HG03457 (cell line): ENCODE data around the gene PLEKHS1.
"Not testable (repeated sequence)": the region's sequence is repeated elsewhere in the genome, so short reads cannot be mapped to it uniquely, and the experiment has no call there.

Source experiments
- ATAC-seq: cut with Tn5 transposase; IDR thresholded peaks from one replicate; pipeline ENCODE4 v1.9.1; 2021; ENCODE audit warnings: moderate number of reproducible peaks; ENCODE audit not compliant: unreplicated experiment

Gene PLEKHS1

GRCh38 chr10:113739577-113739976 lies 11.9 kb upstream of the PLEKHS1 start:
- no peak for ATAC-seq

- no peak for ATAC-seq
Measured at GRCh38 chr10:113740850-113741249, 10.6 kb upstream of the PLEKHS1 start.

- no peak for ATAC-seq
Measured at GRCh38 chr10:113742466-113742865, 9.0 kb upstream of the PLEKHS1 start.

DNA sequence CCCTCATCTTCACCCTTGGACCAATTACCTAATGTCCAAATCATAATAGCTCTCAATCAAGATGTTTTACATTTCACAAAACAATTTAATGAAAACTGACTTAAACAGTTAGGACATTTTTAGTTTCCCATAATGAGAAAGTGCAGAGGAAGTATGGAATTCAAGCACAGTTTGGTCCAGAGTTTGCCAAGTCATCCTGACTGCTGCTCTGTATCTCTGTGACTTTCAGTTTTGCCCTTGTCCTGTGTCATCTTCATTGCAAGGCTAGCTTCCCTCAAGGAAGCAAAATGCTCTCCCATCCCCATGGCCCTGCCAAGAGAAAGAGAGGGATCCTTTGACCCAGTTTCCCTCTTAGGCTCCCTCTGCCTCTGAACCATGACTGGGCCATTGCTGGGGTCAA lies 7.9 kb upstream of the PLEKHS1 start:
- ATAC-seq, result no peak

- ATAC-seq, result no peak
Measured at GRCh38 chr10:113745374-113745773, 6.1 kb upstream of the PLEKHS1 start.

- ATAC-seq, result no peak
Measured at GRCh38 chr10:113746217-113746957, 5.1 kb upstream of the PLEKHS1 start.

DNA sequence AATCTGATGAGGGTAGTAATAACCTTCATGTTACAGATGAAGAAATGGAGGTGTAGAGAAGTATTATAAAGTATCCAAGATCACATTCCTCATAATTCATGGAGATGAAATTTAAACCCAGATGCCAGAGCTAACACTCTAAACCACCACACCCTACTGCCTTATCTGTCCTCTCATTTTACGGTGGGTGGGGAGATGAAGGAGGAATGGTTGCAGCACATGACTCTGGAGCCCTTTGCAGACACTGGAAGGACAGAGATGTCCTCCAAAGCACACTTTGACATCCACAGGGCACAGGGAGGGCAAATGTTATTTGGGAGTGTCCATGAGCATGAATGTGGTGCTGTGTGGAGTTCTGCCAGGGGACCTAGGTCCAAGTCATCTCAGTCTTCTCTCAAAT lies 1.1 kb downstream of the PLEKHS1 start:
- ATAC-seq, result no peak

DNA sequence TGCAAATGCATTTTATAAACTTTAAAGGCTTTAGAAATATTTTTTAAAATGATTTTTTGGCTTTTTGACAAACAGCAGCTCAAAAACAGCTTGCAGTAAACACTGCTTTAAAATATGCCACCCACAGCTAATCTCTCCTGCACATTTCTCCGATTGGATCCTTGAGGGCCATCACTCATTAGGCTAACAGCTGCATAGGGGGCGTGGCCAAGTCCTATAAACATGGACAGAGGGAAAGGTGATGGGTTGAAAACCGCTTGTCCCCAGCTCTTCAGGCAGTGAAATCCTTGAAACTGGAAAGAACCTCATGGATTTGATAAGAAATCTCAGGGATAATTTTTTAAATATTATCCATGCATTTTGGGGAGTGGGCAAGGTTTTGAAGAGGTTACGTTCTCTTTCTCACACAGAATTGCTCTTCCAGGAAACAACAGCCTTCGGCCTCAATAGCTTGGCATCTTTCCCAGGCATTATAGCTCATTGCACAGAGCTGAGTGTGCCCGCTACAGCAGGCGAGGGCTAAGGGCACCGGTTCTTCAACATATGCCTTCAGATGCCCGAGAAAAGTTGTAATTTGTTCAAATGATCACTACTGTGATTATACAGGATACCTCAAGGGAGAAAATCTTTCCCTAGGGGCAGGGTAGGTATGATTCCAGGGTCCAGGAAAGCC lies 1.7 kb downstream of the PLEKHS1 start:
- no peak for ATAC-seq

GRCh38 chr10:113754125-113754524 lies 2.6 kb downstream of the PLEKHS1 start:
- no peak for ATAC-seq

- no peak for ATAC-seq
Measured at GRCh38 chr10:113754768-113755167, 3.3 kb downstream of the PLEKHS1 start.

- ATAC-seq, result no peak
Measured at GRCh38 chr10:113756940-113757543, 5.6 kb downstream of the PLEKHS1 start.

DNA sequence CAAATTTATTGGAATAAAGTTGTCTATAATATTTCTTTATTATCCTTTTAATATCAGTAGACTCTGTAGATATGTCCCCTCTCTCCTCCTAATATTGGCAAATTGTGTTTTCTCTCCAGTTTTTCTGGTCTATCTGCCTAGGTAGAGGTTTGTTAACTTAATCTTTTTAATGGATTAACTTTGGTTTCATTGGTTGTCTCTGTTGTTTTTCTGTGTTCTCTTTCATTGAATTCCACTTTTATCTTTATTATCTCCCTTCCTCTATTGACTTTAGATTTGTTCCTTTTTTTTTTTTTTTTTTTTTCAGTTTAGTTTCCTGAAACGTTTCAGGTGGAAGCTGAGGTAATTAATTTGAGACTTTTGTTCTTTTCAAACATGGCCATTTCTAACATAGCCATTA lies 10.6 kb downstream of the PLEKHS1 start:
- ATAC-seq, result no peak

GRCh38 chr10:113764582-113764981 lies 13.1 kb downstream of the PLEKHS1 start:
- ATAC-seq, result no peak

DNA sequence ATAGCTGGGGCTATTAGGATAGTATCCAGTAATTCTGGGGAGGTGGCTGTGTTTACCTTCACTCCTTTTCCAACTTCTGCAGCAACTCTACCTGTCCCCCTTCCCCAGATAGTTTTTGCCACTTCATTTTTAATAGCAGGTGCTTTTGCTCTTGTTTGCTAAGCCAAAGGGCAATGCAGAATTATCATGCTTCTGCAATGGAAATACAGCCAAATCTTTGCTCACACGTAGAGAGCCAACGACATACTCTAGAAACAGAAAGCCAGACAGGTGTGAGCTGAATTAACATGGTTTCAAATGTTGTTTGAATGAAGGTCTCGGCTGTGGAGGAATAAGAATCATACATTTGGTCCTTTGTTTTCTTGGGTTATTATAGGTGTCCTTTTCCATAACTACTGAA lies 14.4 kb downstream of the PLEKHS1 start:
- no peak for ATAC-seq

GRCh38 chr10:113767222-113767621 lies 15.7 kb downstream of the PLEKHS1 start:
- ATAC-seq, result no peak

GRCh38 chr10:113770346-113770745 lies 18.9 kb downstream of the PLEKHS1 start:
- ATAC-seq, result no peak

DNA sequence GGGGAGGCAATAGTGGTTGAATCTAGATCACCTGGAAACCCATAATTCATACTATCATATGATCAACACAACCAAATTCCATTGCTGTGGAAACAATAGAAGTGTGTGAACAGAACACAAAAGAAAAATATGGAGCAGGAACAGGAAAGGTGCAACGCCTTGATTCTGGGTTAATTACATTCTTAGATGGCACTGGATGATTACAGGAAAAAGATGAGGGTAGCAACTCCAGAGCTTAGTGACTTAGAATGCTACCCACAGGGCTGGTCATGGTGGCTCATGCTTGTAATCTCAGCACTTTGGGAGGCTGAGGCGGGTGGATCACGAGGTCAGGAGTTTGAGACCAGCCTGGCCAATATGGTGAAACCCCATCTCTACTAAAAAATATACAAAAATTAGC lies 19.6 kb downstream of the PLEKHS1 start:
- not testable (repeated sequence) for ATAC-seq

DNA sequence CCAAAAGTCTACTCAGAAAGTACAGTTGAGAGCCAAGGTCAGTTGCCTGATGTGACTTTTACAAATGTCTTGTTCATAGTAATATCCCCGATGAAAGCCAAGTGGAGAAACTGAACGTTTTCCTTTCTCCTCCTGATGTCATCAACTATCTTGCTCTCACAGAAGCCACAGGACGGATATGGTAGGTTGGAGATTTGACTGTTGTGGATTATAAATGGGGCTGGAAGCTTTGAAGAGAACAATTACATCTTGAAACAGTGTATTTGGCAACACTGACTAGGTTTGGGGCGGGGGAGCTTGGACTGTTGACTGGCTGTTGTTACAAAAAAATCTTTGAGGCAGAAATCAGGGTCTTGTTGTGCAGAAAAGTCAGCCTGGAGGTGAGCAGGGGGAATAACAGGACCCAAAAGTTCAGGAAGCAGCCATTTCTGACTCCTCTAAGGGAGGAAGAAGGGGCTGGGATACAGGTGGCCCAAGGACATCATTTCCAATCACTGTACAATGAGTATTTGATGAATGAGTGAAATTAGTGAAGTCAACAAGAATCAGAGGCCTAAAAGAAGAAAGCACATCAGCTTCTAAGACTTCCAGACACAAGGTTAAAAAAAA lies 24.3 kb downstream of the PLEKHS1 start:
- ATAC-seq, result no peak

GRCh38 chr10:113776553-113776952 lies 25.1 kb downstream of the PLEKHS1 start:
- ATAC-seq, result no peak

DNA sequence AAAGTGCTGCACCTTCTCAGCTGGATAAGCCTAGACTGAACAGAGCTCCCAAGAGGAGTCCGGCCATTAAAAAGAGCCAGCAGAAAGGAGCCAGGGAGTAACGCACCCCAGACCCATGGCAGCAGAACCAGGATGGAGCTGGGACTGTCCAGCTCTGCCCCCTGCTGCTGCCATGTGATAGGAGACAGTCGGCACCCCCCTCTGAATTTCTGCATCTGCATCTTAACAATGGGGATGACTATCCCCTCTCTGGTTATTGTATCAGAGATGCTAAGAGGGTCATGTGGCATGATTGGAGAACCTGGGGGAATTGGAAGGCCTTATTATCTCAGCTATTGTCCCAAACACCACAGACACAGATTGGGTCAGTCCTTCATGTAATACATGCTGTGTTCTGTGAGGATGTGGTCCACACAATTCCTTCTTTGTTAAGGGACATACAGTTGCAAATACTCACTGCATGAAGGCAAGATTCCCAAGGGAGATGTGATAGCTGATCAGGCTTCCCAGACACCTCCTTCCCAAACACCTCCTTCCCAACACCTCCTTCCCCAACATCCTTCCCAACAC lies 29.3 kb downstream of the PLEKHS1 start:
- no peak for ATAC-seq

DNA sequence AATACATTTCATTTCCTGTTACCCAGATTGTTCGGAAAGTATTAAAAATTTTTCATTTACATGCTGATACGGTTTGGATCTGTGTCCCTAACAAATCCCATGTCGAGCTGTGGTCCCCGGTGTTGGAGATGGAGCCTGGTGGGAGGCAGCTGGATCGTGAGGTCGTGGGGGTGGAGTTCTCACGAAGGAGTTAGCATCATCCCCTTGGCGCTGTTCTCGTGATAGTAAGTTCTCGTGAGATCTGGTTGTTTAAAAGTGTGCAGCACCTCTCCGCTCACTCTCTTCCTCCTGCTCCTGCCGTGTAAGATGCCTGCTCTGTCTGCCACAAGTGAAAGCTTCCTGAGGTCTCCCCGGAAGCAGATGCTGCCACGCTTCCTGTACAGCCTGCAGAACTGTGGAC lies 30.9 kb downstream of the PLEKHS1 start:
- no peak for ATAC-seq
